LNCaP clone FGC (cell line): ENCODE data around the gene MTUS2.
"Not testable (repeated sequence)": the region's sequence is repeated elsewhere in the genome, so short reads cannot be mapped to it uniquely, and the experiment has no call there.

Experiments
- DNase-seq: peaks from one replicate; pipeline ENCODE4 v3.0.0-alpha.2; 2011; ENCODE audit warnings: low read depth
- H3K4me3 ChIP-seq: 2 replicates; pipeline ENCODE4 v1.5.1; 2011; ENCODE audit warnings: mild to moderate bottlenecking, low read depth, low read length, control low read depth
- TF ChIP-seq, protein P1 (sequence below): IDR thresholded peaks from 2 replicates; pipeline ENCODE4 v1.5.1; 2012; ENCODE audit warnings: mild to moderate bottlenecking; ENCODE audit not compliant: control insufficient read depth, insufficient read depth; ENCODE audit errors: extremely low read depth

Gene MTUS2

DNA sequence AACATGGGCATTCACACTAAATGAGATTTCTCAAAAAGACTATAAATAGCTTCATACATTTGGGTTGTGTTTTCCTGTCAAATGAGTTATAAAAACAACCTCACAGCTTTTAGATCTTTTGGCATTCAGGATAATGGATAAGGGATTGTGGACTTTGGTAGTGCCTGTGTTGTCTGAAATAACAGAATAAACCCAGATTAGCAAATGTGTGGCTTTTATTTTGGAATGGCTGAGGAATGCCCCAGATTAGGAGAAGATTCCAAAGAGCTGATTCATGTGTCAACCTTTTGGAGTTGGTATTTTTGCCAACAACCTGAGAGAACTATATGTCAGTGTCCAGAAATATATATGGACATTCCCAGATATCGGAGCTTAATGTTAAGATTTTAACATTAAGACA lies 164.7 kb downstream of the MTUS2 start:
- DNase-seq, result no peak
- TF ChIP-seq, protein P1, sequence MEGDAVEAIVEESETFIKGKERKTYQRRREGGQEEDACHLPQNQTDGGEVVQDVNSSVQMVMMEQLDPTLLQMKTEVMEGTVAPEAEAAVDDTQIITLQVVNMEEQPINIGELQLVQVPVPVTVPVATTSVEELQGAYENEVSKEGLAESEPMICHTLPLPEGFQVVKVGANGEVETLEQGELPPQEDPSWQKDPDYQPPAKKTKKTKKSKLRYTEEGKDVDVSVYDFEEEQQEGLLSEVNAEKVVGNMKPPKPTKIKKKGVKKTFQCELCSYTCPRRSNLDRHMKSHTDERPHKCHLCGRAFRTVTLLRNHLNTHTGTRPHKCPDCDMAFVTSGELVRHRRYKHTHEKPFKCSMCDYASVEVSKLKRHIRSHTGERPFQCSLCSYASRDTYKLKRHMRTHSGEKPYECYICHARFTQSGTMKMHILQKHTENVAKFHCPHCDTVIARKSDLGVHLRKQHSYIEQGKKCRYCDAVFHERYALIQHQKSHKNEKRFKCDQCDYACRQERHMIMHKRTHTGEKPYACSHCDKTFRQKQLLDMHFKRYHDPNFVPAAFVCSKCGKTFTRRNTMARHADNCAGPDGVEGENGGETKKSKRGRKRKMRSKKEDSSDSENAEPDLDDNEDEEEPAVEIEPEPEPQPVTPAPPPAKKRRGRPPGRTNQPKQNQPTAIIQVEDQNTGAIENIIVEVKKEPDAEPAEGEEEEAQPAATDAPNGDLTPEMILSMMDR, result no peak
- no peak overlapping the region for H3K4me3 ChIP-seq

DNA sequence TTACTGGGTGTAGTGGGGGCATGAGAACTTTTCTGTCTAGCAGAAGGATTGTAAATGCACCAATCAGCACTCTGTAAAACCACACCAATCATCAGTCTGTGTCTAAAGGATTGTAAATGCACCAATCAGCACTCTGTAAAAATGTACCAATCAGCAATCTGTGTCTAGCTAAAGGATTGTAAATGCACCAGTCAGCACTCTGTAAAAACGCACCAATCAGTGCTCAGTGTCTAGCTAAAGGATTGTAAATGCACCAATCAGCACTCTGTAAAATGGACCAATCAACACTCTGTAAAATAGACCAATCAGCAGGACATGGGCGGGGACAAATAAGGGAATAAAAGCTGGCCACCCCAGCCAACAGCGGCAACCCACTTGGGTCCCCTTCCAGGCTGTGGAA lies 170.2 kb downstream of the MTUS2 start:
- DNase-seq, H3K4me3 ChIP-seq: not testable (repeated sequence)

DNA sequence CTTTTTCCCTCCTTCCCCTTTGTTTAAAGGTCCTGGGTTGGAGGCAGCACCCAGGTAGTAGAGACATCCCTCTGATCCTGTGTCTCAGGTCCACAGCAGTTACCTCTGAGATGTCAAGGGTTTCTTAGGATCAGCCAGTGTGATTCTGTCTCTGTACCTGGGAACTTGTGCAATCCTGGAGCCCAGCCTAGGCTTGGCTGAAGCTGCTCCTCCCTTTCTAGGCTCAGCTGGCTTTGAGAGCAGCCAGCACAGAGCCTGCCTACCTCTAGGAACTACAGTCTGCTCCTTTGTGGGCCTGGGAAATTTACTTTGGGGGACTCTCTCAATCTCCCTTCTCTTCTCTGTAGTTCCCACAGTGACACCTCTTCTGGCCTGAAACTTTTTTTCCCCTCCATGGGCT lies 171.6 kb downstream of the MTUS2 start:
- H3K4me3 ChIP-seq, result no peak overlapping the region
- DNase-seq, result no peak
- TF ChIP-seq, protein P1, result no peak

DNA sequence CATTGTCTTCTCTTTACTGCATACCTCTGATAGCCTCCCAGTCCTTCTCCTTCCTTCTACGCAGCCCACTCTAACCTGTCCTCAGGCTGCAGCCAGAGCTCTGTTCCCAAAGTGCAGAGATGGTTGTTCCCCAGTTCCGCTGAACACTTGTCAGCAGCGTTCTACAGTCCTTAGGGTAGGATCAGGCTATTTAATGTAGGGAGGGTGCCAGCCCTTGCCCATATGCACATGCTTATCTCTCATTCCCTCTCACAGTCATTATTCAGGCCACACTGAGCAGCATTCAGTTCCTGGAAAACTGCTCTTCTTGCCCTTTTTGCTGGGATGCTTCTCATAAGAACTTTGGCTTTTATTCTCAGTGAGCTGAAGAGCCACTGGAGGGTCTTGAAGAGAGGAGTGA lies 180.7 kb downstream of the MTUS2 start:
- DNase-seq, result no peak
- no peak overlapping the region for H3K4me3 ChIP-seq
- TF ChIP-seq, protein P1, result no peak

GRCh38 chr13:29005035-29005762 lies 185.1 kb downstream of the MTUS2 start:
- TF ChIP-seq, protein P1, result no peak
- no peak for DNase-seq
- no peak overlapping the region for H3K4me3 ChIP-seq

DNA sequence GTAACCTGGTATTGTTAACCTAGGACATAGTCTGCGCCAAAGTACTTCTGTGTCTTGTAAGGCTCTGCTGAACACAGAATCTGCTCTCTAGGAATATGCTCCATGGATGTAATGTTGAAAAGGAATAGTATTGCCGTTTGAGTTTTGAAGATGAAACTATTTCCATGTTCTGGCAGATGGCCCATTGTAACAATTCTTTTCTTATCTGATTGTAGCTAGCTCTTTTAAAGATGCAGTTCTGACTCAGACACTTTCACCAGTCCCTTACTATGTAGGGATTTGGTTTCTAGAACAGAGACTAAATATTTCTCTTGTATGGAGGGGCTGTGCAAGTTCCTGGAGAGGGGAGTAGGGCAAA lies 185.6 kb downstream of the MTUS2 start:
- no peak for DNase-seq
- H3K4me3 ChIP-seq, result no peak overlapping the region
- TF ChIP-seq, protein P1, result no peak

GRCh38 chr13:29006359-29006850 lies 186.3 kb downstream of the MTUS2 start:
- TF ChIP-seq, protein P1, result no peak
- DNase-seq, result no peak
- H3K4me3 ChIP-seq, result no peak overlapping the region

DNA sequence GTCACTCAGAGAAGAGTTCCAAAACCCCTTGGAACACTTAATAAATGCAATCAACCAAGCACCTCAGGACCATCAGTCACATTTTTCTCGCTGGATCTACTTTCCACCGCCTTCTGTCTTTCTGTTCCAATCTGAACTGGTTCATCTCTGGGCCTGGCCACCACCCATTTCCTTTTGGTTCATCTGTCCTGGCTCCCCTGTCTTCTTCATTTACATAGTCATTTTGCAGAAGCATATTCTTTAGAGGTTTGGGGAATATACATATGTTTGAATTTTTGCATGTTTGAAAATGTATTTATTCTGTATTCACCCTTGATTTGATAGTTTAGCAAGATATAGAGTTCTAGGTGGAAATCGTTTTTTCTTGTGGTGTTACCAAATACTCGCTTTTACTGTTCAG lies 188.2 kb downstream of the MTUS2 start:
- H3K4me3 ChIP-seq, result no peak overlapping the region
- TF ChIP-seq, protein P1, result no peak
- DNase-seq, result no peak
